HEK293 (cell line): ENCODE results near the gene MYOM3.

Experiments used
- CTCF ChIA-PET: fragments of 350-600 bp; formaldehyde crosslinking; extraction: SDS; loops from one replicate; lab custom pipeline; 2021; ENCODE audit warnings: antibody characterized with exemption; lab: Yijun Ruan, JAX
- POLR2A ChIA-PET: fragments of 300-600 bp; formaldehyde crosslinking; extraction: SDS; loops from one replicate; lab custom pipeline; 2020; ENCODE audit warnings: antibody characterized with exemption, inconsistent platforms; lab: Yijun Ruan, JAX
- H3K27ac ChIP-seq: fragments of 200-500 bp; sonication (Bioruptor generic); 2 replicates; pipeline ENCODE4 v1.5.1; 2014; ENCODE audit warnings: low read depth, low read length, control low read depth, inconsistent platforms; ENCODE audit errors: extremely low read depth
- H3K36me3 ChIP-seq, 2 experiments: fragments of 200-500 bp in 1 of 2; sonication (Bioruptor generic) in 1 of 2; 1 replicate in 1 of 2; 2 replicates in 1 of 2; pipeline ENCODE4 v1.5.1; 2014 to 2017; ENCODE audit warnings: inconsistent platforms in 2 of 2, low read length in 2 of 2; ENCODE audit not compliant: control insufficient read depth in 2 of 2, insufficient read depth in 1 of 2
- H3K4me1 ChIP-seq: fragments of 200-500 bp; sonication (Bioruptor generic); 2 replicates; pipeline ENCODE4 v1.5.1; 2014; ENCODE audit warnings: mild to moderate bottlenecking, low read length, inconsistent platforms; ENCODE audit not compliant: control insufficient read depth, insufficient read depth
- H3K4me3 ChIP-seq: 2 replicates; pipeline ENCODE4 v1.5.1; 2011; ENCODE audit warnings: low read depth, mild to moderate bottlenecking, control low read depth, low read length, moderate library complexity
- H3K9me3 ChIP-seq: fragments of 200-500 bp; sonication (Bioruptor generic); 2 replicates; pipeline ENCODE4 v1.5.1; 2014; ENCODE audit warnings: low read depth, low read length, inconsistent platforms; ENCODE audit not compliant: control insufficient read depth, insufficient read depth
- EGR2 ChIP-seq: fragments of 450-650 bp; formaldehyde crosslinking; IDR thresholded peaks from 2 replicates; pipeline ENCODE4 v1.5.1; 2016; ENCODE audit warnings: low read depth, missing biosample characterization, missing genetic modification characterization
- GLI4 ChIP-seq: fragments of 450-650 bp; formaldehyde crosslinking; IDR thresholded peaks from 2 replicates; pipeline ENCODE4 v1.5.1; 2016; ENCODE audit warnings: missing biosample characterization, missing genetic modification characterization
- KLF7 ChIP-seq: fragments of 450-650 bp; formaldehyde crosslinking; IDR thresholded peaks from 2 replicates; pipeline ENCODE4 v1.5.1; 2016; ENCODE audit warnings: missing biosample characterization, missing genetic modification characterization, borderline replicate concordance
- KLF8 ChIP-seq: fragments of 450-650 bp; formaldehyde crosslinking; IDR thresholded peaks from 2 replicates; pipeline ENCODE4 v1.5.1; 2016; ENCODE audit warnings: missing biosample characterization, missing genetic modification characterization
- REPIN1 ChIP-seq: fragments of 450-650 bp; formaldehyde crosslinking; IDR thresholded peaks from 2 replicates; pipeline ENCODE4 v1.5.1; 2017; ENCODE audit warnings: missing biosample characterization, missing genetic modification characterization, low read depth
- ZBTB20 ChIP-seq: fragments of 450-650 bp; formaldehyde crosslinking; IDR thresholded peaks from 2 replicates; pipeline ENCODE4 v1.5.1; 2016; ENCODE audit warnings: missing biosample characterization, missing genetic modification characterization
- ZBTB8A ChIP-seq: fragments of 450-650 bp; formaldehyde crosslinking; IDR thresholded peaks from 2 replicates; pipeline ENCODE4 v1.5.1; 2016; ENCODE audit warnings: missing biosample characterization, missing genetic modification characterization
- ZFHX2 ChIP-seq: fragments of 450-650 bp; formaldehyde crosslinking; conservative IDR thresholded peaks from 2 replicates; pipeline ENCODE4 v1.5.1; 2016; ENCODE audit warnings: missing biosample characterization, missing genetic modification characterization
- ZNF174 ChIP-seq: fragments of 450-650 bp; formaldehyde crosslinking; IDR thresholded peaks from 2 replicates; pipeline ENCODE4 v1.5.0; 2017; ENCODE audit warnings: missing biosample characterization, mild to moderate bottlenecking, missing genetic modification characterization
- ZNF24 ChIP-seq: fragments of 450-650 bp; formaldehyde crosslinking; IDR thresholded peaks from 2 replicates; pipeline ENCODE4 v1.5.1; 2016; ENCODE audit warnings: missing biosample characterization, missing genetic modification characterization
- ZNF274 ChIP-seq, 2 experiments: fragments of 200-500 bp in 1 of 2; fragments of 450-650 bp in 1 of 2; sonication (Bioruptor generic) in 1 of 2; formaldehyde crosslinking in 1 of 2; IDR thresholded peaks; 2 replicates each; pipeline versions ENCODE4 v1.5.1 to v1.6.1; 2014 to 2016; ENCODE audit warnings: borderline replicate concordance in 1 of 2, inconsistent platforms in 1 of 2, low read length in 1 of 2, missing biosample characterization in 1 of 2, missing genetic modification characterization in 1 of 2
- ZNF311 ChIP-seq: fragments of 450-650 bp; formaldehyde crosslinking; IDR thresholded peaks from 2 replicates; pipeline ENCODE4 v1.5.1; 2017; ENCODE audit warnings: missing biosample characterization, missing genetic modification characterization, borderline replicate concordance
- ZNF335 ChIP-seq: fragments of 450-650 bp; formaldehyde crosslinking; conservative IDR thresholded peaks from 2 replicates; pipeline ENCODE4 v1.5.1; 2016; ENCODE audit warnings: missing biosample characterization, missing genetic modification characterization
- ZNF423 ChIP-seq: fragments of 450-650 bp; formaldehyde crosslinking; IDR thresholded peaks from 2 replicates; pipeline ENCODE4 v1.5.1; 2016; ENCODE audit warnings: missing biosample characterization, missing genetic modification characterization
- ZNF677 ChIP-seq: fragments of 450-650 bp; IDR thresholded peaks from 2 replicates; pipeline ENCODE4 v1.5.0; 2018; ENCODE audit warnings: missing biosample characterization, mild to moderate bottlenecking, missing genetic modification characterization, moderate library complexity
- ZNF791 ChIP-seq: fragments of 450-650 bp; formaldehyde crosslinking; IDR thresholded peaks from 2 replicates; pipeline ENCODE4 v1.5.1; 2016; ENCODE audit warnings: missing biosample characterization, missing genetic modification characterization
- TF ChIP-seq, protein P1 (sequence below): fragments of 450-650 bp; IDR thresholded peaks from 2 replicates; pipeline ENCODE4 v1.5.1; 2018; ENCODE audit warnings: missing biosample characterization, missing genetic modification characterization
- TF ChIP-seq, protein P2 (sequence below): fragments of 450-650 bp; formaldehyde crosslinking; conservative IDR thresholded peaks from 2 replicates; pipeline ENCODE4 v1.5.1; 2016; ENCODE audit warnings: low read depth, missing biosample characterization, missing genetic modification characterization
- TF ChIP-seq, protein P3 (sequence below): fragments of 450-650 bp; formaldehyde crosslinking; IDR thresholded peaks from 2 replicates; pipeline ENCODE4 v1.5.1; 2017; ENCODE audit warnings: missing biosample characterization, missing genetic modification characterization
- TF ChIP-seq, protein P4 (sequence below): fragments of 450-650 bp; formaldehyde crosslinking; IDR thresholded peaks from 2 replicates; pipeline ENCODE4 v1.5.1; 2016; ENCODE audit warnings: missing biosample characterization, missing genetic modification characterization, borderline replicate concordance
- TF ChIP-seq, protein P5 (sequence below): fragments of 450-650 bp; formaldehyde crosslinking; IDR thresholded peaks from 2 replicates; pipeline ENCODE4; 2016; ENCODE audit warnings: missing biosample characterization, missing genetic modification characterization

Gene MYOM3

DNA sequence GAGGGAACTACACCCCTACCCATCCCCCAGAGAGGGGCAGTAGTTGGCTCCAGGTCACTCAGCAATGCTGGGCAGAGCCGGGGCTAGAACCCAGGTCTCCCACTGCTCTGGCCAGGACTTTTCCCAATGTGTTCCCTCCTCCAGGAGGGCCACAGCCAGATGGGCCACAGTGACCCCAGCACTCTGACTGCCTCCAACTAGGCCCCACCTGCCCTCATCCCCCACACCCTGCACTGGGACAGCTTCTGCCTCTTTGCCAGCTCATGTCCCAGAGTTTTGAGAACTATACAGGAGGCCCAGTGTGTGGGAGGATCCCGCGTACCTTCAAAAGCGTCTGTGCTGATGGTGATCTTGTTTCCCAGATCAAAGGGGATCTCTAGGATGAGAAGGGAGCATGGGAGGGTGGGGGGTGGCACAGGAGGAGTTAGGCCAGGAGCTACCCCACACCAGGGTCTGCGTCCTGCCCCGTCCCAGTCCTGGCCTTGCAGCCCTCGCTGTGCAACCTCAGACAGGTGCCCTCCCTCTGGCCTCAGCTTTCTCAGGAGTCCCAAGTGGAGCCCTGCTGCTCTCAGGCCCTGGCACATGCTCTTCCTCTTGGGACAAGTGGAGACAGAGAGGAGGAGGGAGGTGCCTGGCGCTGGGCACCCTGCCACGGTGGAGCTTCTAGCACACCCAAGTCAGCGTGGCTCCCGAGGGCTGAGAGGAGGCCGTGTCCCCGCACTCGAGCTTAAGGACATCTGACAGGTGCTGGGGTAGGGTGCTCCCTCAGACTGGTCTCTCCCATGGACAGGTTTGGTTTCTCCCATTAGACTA lies 22.0 kb downstream of the MYOM3 start:
- TF ChIP-seq EGR2 (tag by site-specific recombination) = peak; percentile 21; the same call in 1 of the 2 replicates
- TF ChIP-seq ZFHX2 (tag by site-specific recombination) = peak; percentile 45
- no peak for TF ChIP-seq ZNF791 (tag by site-specific recombination)
- Histone ChIP-seq H3K9me3 (no peaks in the 10 kb centered on the region), H3K4me1 (no peaks in the 10 kb centered on the region), H3K4me3 (no peak overlapping the region), H3K36me3 (no peaks in the 10 kb centered on the region), H3K27ac (no peak overlapping the region)
- POLR2A ChIA-PET = no interaction called here
- CTCF ChIA-PET = interaction anchor here (0.6 to 1.4 kb wide), 3 partner anchors 18 to 221 kb away, joined by 3 to 4 read pairs (median 3); no protein-coding TSS in a partner anchor

DNA sequence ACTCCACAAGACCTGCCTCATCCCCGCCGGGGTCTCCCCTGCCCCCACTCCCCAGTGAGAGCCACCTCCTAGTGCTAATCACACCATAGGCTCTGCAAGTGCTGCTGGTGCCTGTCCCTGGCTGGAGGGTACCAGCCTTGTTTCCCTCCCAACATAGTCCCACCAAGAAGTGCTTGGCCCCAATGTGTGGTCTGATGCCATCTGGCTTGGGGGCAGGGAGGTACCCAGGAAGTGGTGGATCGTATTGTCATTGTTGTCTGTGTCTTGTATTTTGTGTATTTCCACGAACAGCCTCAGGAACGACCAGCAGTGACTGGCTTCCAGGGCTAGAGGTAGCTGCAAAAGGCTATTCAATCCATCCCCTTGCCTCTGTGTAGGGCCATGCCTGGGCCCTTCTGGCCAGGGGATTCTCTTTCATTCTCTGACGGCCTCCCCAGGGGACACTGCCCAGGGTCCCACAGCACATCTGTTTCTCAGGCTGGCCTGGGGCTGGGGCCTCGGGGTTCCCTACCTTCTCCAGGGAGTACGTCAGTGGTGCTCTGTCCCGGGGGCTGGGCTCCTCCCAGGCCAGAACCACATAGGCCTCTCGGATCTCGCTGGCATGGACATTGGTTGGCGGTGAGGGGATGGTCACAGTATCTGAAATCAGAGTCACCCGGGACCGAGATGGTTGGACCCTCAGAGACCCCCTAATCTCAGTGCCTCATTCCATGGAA lies 22.8 kb downstream of the MYOM3 start:
- Histone ChIP-seq H3K4me3 (no peak overlapping the region), H3K36me3 (no peaks in the 10 kb centered on the region), H3K9me3 (no peaks in the 10 kb centered on the region), H3K4me1 (no peaks in the 10 kb centered on the region), H3K27ac (no peak overlapping the region)
- ChIA-PET POLR2A (no interaction called here), CTCF (interaction anchor here (0.6 to 1.7 kb wide), 2 partner anchors 18 to 220 kb away, joined by 3 to 9 read pairs; no protein-coding TSS in a partner anchor)
- TF ChIP-seq REPIN1 (no peak), ZNF24 (no peak), KLF8 (no peak), ZNF677 (tag by site-specific recombination) (no peak), GLI4 (tag by site-specific recombination) (no peak), ZNF174 (tag by site-specific recombination) (no peak), ZBTB20 (tag by site-specific recombination) (no peak), ZNF335 (tag by site-specific recombination) (no peak), KLF7 (tag by site-specific recombination) (no peak), ZNF423 (no peak), ZNF274 (IDR thresholded peaks at IDR 0.05; ENCODE audit: low read length) (no peak), ZNF274 (tag by site-specific recombination; IDR thresholded peaks at IDR 0.05; ENCODE audit: borderline replicate concordance) (no peak), ZNF311 (tag by site-specific recombination) (no peak), ZBTB8A (tag by site-specific recombination) (no peak)
- TF ChIP-seq, protein P1, sequence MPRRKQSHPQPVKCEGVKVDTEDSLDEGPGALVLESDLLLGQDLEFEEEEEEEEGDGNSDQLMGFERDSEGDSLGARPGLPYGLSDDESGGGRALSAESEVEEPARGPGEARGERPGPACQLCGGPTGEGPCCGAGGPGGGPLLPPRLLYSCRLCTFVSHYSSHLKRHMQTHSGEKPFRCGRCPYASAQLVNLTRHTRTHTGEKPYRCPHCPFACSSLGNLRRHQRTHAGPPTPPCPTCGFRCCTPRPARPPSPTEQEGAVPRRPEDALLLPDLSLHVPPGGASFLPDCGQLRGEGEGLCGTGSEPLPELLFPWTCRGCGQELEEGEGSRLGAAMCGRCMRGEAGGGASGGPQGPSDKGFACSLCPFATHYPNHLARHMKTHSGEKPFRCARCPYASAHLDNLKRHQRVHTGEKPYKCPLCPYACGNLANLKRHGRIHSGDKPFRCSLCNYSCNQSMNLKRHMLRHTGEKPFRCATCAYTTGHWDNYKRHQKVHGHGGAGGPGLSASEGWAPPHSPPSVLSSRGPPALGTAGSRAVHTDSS (tag by site-specific recombination) = no peak
- TF ChIP-seq, protein P2, sequence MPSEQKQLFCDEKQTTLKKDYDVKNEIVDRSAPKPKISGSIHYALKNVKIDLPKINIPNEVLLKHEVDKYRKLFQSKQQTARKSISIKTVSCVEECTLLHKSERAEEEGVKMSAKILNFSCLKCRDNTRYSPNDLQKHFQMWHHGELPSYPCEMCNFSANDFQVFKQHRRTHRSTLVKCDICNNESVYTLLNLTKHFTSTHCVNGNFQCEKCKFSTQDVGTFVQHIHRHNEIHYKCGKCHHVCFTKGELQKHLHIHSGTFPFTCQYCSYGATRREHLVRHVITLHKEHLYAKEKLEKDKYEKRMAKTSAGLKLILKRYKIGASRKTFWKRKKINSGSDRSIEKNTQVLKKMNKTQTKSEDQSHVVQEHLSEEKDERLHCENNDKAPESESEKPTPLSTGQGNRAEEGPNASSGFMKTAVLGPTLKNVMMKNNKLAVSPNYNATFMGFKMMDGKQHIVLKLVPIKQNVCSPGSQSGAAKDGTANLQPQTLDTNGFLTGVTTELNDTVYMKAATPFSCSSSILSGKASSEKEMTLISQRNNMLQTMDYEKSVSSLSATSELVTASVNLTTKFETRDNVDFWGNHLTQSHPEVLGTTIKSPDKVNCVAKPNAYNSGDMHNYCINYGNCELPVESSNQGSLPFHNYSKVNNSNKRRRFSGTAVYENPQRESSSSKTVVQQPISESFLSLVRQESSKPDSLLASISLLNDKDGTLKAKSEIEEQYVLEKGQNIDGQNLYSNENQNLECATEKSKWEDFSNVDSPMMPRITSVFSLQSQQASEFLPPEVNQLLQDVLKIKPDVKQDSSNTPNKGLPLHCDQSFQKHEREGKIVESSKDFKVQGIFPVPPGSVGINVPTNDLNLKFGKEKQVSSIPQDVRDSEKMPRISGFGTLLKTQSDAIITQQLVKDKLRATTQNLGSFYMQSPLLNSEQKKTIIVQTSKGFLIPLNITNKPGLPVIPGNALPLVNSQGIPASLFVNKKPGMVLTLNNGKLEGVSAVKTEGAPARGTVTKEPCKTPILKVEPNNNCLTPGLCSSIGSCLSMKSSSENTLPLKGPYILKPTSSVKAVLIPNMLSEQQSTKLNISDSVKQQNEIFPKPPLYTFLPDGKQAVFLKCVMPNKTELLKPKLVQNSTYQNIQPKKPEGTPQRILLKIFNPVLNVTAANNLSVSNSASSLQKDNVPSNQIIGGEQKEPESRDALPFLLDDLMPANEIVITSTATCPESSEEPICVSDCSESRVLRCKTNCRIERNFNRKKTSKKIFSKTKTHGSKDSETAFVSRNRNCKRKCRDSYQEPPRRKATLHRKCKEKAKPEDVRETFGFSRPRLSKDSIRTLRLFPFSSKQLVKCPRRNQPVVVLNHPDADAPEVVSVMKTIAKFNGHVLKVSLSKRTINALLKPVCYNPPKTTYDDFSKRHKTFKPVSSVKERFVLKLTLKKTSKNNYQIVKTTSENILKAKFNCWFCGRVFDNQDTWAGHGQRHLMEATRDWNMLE (tag by site-specific recombination) = no peak
- TF ChIP-seq, protein P3, sequence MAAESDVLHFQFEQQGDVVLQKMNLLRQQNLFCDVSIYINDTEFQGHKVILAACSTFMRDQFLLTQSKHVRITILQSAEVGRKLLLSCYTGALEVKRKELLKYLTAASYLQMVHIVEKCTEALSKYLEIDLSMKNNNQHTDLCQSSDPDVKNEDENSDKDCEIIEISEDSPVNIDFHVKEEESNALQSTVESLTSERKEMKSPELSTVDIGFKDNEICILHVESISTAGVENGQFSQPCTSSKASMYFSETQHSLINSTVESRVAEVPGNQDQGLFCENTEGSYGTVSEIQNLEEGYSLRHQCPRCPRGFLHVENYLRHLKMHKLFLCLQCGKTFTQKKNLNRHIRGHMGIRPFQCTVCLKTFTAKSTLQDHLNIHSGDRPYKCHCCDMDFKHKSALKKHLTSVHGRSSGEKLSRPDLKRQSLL (tag by site-specific recombination) = no peak
- TF ChIP-seq, protein P4, sequence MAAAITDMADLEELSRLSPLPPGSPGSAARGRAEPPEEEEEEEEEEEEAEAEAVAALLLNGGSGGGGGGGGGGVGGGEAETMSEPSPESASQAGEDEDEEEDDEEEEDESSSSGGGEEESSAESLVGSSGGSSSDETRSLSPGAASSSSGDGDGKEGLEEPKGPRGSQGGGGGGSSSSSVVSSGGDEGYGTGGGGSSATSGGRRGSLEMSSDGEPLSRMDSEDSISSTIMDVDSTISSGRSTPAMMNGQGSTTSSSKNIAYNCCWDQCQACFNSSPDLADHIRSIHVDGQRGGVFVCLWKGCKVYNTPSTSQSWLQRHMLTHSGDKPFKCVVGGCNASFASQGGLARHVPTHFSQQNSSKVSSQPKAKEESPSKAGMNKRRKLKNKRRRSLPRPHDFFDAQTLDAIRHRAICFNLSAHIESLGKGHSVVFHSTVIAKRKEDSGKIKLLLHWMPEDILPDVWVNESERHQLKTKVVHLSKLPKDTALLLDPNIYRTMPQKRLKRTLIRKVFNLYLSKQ (tag by site-specific recombination) = no peak
- TF ChIP-seq, protein P5, sequence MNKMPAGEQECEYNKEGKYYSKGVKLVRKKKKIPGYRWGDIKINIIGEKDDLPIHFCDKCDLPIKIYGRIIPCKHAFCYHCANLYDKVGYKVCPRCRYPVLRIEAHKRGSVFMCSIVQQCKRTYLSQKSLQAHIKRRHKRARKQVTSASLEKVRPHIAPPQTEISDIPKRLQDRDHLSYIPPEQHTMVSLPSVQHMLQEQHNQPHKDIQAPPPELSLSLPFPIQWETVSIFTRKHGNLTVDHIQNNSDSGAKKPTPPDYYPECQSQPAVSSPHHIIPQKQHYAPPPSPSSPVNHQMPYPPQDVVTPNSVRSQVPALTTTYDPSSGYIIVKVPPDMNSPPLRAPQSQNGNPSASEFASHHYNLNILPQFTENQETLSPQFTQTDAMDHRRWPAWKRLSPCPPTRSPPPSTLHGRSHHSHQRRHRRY (tag by site-specific recombination) = no peak
